ENCODE results near the gene CKMT1A. TPM values are rescaled to one million over a fixed set of nuclear protein-coding genes. Genes with fewer than 3 reads are reported as not detected.
"Not testable (repeated sequence)": the region's sequence is repeated elsewhere in the genome, so short reads cannot be mapped to it uniquely, and the experiment has no call there.

The CKMT1A gene
- total RNA-seq, 4 donors from 2014 or later = 0.79 to 3.8 (median 1.6) TPM

DNA sequence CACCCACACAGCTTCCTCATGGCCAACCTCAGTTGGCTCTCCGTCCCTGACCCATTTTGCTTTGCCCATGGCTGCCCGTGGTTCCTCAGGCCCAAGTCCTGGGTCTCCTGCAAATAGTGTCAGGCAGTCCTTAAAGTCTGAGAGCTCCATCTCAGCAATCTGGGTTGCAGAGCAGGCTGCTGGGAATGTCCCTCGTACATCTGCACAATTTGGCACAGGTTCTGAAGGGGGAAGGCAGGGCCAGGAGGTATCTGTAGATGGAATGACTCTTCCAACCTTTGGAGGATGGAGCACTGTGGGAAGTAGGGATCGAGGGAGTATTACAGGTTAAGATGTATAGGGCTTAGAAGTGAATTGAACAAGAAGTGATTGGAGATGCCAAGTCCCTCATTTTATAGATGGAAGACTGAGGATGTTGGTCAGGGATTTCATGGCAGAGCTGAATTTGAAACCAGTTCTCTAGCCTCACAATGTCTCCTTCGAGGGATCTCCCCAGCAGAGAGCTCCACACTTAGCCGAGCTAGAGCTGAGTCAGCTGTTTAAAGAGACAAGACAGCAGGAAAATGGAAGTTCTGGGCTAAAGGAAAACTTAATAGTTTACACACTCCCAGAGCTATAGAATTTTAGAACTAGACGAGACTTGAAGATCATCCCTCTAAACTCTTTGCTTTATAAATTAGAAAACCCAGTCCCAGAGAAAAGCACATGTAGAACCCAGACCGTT is 9.2 kb downstream of the CKMT1A start:
- TF ChIP-seq, protein P1, sequence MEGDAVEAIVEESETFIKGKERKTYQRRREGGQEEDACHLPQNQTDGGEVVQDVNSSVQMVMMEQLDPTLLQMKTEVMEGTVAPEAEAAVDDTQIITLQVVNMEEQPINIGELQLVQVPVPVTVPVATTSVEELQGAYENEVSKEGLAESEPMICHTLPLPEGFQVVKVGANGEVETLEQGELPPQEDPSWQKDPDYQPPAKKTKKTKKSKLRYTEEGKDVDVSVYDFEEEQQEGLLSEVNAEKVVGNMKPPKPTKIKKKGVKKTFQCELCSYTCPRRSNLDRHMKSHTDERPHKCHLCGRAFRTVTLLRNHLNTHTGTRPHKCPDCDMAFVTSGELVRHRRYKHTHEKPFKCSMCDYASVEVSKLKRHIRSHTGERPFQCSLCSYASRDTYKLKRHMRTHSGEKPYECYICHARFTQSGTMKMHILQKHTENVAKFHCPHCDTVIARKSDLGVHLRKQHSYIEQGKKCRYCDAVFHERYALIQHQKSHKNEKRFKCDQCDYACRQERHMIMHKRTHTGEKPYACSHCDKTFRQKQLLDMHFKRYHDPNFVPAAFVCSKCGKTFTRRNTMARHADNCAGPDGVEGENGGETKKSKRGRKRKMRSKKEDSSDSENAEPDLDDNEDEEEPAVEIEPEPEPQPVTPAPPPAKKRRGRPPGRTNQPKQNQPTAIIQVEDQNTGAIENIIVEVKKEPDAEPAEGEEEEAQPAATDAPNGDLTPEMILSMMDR (IDR thresholded peaks at IDR 0.05) = no peak
- no peak for DNase-seq (ENCODE audit: low spot score)
- ATAC-seq (ENCODE audit: low FRiP score) = no peak

DNA sequence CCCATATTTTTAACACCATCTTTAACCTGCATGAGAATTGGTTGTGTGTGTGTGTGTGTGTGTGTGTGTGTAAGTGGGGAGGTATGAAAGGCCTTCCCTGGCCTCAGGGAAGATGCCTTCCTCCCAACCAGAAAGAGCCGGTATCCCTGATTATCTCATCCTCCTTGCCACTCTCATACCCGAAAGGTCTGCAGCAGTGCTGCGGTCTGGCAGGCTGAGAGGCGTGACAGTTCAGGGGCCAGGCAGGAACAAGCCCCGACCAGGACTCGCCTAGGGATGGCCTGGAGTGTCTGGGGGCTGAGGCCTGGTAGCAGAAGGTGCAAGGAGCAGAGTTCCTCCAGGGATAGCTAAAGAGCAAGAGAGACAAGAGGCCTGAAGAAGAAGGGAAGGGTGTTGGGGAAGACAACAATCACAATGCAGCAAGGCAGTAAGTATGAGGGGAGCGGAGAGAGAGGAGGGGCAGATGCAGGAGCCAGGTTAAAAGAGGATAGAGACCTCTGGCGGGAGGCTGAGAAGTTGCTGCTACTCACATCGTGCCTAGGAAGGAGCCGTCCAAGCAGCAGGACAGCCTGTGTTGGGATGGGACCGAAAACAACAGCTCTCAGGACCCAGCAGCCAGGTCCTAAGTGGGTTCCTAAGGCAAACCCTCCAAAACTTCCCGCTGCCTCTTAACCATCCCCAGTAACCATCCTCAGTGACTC is 16.9 kb downstream of the CKMT1A start:
- not testable (repeated sequence) for ATAC-seq (ENCODE audit: low FRiP score); DNase-seq (ENCODE audit: low spot score)

DNA sequence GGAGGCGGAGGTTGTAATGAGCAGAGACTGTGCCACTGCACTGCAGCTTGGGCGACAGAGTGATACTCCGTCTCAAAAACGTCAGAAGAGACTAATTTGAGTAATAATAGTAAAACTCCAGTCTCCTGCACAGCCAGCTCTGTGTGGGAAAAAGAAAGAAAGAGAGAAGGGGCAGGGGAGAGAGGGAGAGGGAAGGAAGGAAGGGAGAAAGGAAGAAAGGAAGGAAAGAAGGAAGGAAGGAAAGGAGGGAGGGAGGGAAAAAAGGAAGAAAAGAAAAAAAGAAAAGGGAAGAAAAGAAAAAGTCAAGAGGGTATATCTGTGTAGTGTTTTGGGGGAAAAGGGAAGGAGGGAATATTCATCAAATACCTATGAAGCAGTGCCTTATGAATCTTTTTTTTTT is 29.5 kb downstream of the CKMT1A start:
- TF ChIP-seq, protein P1 (IDR thresholded peaks at IDR 0.05) = no peak
- DNase-seq (ENCODE audit: low spot score) = no peak
- no peak for ATAC-seq (ENCODE audit: low FRiP score)

DNA sequence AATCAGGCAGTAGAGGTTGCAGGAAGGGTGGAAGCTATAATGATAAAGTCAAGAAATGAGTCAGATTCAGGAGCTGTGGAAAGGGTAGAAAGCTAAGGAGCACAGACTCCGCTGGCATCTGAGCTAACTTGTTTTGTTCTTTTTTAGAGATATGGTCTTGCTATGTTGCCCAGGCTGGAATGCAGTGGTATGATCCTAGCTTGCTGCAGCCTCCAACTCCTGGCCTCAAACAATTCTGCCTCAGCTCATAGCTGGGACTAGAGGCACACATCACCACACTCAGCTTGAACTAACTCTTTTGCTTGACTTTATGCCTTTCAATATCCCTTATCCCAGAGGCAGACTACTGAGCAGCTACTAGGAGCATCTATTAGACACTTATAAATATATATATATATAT is 32.6 kb downstream of the CKMT1A start:
- DNase-seq (ENCODE audit: low spot score); ATAC-seq (ENCODE audit: low FRiP score): not testable (repeated sequence)

DNA sequence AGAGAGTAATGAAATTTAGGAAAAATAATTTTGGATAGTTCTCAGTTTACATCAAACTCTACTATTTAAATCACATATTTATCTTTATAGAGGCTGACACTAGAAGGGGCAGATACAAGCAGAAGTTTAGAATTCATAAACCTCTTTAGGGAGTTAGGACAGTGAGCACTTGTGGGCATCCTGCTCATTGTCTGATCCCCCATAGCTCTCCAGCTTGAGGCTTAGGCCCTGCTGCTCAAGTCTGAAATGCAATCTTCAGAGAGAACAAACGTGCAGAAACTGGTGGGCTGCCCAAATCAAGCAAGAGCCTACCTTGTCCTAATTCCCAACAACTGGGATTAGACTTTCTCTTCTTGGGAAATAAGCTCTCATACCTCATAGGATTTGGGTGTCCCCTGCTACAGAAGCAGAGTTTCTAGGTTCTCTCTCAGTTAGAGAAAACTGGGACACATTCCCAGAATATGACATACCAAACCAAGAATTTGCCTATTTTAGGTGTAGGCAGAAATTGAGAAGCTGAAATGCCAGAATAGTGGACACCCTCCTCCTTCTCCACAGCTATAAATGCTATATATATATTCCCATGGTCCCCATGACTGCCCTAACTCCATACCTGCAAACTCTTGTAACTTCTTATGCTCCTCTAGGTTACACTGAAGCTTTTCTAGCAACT is 34.5 kb downstream of the CKMT1A start:
- not testable (repeated sequence) for ATAC-seq (ENCODE audit: low FRiP score); DNase-seq (ENCODE audit: low spot score)

DNA sequence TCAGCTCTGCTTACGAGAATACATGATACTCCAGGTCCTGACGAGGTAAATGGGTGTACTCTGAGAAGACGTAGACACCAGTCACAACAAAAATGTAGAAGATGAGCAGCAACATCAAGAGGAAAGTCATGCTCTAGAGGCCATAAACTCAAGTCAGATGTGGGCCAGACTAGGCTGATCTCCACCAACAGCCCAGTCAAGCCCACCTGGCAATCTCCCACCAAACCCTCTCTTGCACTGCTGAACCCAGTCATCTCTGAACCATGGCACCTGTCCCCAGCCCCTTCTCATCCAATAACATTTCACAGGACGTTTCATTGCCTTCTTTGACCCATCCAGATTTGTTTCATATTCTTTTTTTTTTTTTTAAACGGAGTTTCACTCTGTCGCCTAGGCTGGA is 41.8 kb downstream of the CKMT1A start:
- ATAC-seq (ENCODE audit: low FRiP score) = no peak
- TF ChIP-seq, protein P1 (IDR thresholded peaks at IDR 0.05) = no peak
- no peak for DNase-seq (ENCODE audit: low spot score)

DNA sequence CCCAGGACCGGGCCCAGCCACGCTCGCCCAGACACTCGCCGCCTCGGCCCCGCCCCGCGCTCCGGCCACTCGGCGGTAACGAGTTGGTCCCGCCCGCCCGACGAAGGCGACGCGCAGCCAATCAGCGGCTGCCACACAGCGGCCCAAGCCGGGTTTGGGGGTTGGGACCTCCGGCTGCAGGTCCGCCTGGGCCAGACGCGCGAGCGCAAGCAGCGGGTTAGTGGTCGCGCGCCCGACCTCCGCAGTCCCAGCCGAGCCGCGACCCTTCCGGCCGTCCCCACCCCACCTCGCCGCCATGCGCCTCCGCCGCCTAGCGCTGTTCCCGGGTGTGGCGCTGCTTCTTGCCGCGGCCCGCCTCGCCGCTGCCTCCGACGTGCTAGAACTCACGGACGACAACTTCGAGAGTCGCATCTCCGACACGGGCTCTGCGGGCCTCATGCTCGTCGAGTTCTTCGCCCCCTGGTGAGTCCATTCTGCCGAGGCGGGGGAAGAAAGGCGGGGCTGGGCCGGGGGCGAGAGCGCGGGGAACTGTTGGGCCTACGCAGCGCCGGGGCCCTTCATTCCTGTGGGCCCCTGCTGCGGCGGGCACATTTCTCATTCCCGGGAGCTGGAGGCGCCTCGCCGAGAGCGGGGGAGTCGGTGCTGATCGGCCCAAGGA is 52.7 kb downstream of the CKMT1A start, which contains the start of gene PDIA3:
PDIA3 (plus strand) TSS at position 194 of the 658 bp plus-strand sequence; CDS start at position 296, 102 bp downstream.
- peak; percentile 60 for DNase-seq (ENCODE audit: low spot score)
- peak; percentile 98 for ATAC-seq (ENCODE audit: low FRiP score)

DNA sequence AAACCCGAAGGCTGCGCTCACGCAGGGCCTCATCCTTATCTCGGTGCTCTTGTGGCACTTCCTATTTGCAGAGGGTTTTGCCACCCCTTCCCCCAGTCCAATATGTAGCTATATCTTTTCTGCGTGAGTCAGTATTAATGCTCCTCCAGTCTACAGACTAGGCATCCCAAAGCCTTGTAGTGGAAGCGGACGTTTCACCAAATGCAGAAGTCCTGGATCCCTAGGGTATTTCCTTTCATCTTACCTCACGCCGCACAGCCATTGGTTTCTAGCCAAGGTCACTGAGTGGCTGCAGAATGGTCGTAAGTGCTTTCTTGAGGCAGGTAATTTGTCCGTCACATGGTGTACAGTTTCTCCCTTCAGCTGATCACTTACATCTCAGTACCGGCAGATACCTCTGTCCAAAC is 53.2 kb downstream of the CKMT1A start:
- DNase-seq (ENCODE audit: low spot score) = not testable (repeated sequence)
- peak; percentile 35 for ATAC-seq (ENCODE audit: low FRiP score)

DNA sequence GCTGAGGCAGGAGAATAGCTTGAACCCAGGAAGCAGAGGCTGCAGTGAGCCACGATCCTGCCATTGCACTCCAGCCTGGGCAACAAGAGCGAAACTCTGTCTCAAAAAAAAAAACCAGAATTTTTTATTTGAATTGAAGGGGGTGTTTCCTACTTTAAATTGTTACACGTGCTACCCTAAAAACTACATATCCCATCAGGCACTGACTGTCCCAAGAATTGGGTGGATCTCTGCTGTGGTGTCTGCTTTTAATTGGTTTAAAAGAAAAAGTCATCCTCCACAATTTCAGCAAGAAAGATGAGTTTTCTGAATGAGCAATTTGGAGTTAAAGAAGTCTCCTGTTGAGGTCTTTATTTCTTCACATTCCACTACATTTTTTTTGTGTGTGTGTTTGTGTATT is 54.7 kb downstream of the CKMT1A start:
- ATAC-seq (ENCODE audit: low FRiP score) (no peak), DNase-seq (ENCODE audit: low spot score) (no peak)
- TF ChIP-seq, protein P1 (IDR thresholded peaks at IDR 0.05) = no peak

Small RNA genes within 50 kb of the gene (small RNA-seq; reads per million reads assigned to genes)
- not detected for gene PDIA3P2
- gene RNU6-353P = not detected
- not detected for gene RNU6-354P

Other genes with a start within 250 kb of the CKMT1A start
- 10 to 100 TPM; 23.2 to 52.8 (median 39.2) TPM for gene TP53BP1, start 200.7 kb upstream of the CKMT1A start, total RNA-seq
- gene MAP1A, start 176.3 kb upstream of the CKMT1A start, total RNA-seq = 10 to 100 TPM in 1 of 4 donors, 1 to 10 TPM in 3; 2.5 to 10.9 (median 5.3) TPM
- gene PPIP5K1, start 103.7 kb upstream of the CKMT1A start, total RNA-seq = 10 to 100 TPM; 18.2 to 46.8 (median 24.7) TPM
- 1 to 10 TPM in 3 of 4 donors, under 1 TPM in 1; 0.95 to 3.0 (median 2.6) TPM for gene CKMT1B, start 99.8 kb upstream of the CKMT1A start, total RNA-seq
- gene STRC, start 75.1 kb upstream of the CKMT1A start, total RNA-seq = under 1 TPM; 0.24 to 0.47 (median 0.39) TPM
- gene CATSPER2, start 45.0 kb upstream of the CKMT1A start, total RNA-seq = 1 to 10 TPM; 1.3 to 3.2 (median 2.0) TPM
- gene PDIA3, start 52.6 kb downstream of the CKMT1A start, total RNA-seq = 100 to 1,000 TPM in 3 of 4 donors, 10 to 100 TPM in 1; 99.0 to 143 (median 132) TPM
- 1 to 10 TPM; 1.1 to 7.1 (median 2.4) TPM for gene ELL3, start 83.1 kb downstream of the CKMT1A start, total RNA-seq
- gene SERF2, start 98.5 kb downstream of the CKMT1A start, total RNA-seq = 100 to 1,000 TPM; 790 to 927 (median 897) TPM
- gene SERINC4, start 106.4 kb downstream of the CKMT1A start, total RNA-seq = not detected
- gene HYPK, start 106.7 kb downstream of the CKMT1A start, total RNA-seq = 10 to 100 TPM; 10.2 to 19.0 (median 14.8) TPM
- gene MFAP1, start 130.8 kb downstream of the CKMT1A start, total RNA-seq = 10 to 100 TPM; 13.9 to 18.0 (median 14.4) TPM
- 1 to 10 TPM; 2.0 to 9.9 (median 3.2) TPM for gene WDR76, start 133.1 kb downstream of the CKMT1A start, total RNA-seq

All from omental fat pad (tissue), 4 donors.